ENCODE results near the gene TOGARAM2.

DNA sequence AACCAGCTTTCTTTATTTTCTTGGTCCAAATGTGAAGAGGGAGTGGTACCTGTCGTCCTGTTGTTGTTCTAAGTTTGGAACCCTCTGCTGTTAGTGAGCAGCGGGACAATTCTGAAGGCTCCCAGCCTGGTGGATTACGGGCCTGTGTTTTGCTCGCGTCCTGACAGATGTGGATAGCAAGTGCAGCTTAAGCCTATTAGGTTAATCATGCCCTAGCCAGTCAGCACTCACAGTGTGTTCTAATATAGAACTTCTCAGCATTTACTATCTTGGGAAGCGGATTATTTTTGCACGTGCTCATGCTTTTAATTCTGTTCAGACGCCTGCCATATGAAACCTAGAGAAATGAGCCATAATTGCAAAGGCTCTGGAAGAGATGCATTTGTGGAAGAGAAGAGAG, 93.3 kb downstream of the TOGARAM2 start, which contains the start of gene PCARE:
- TF ChIP-seq CREB1 (IDR thresholded peaks at IDR 0.05; ENCODE audit: low read depth) (no peak), EP300 (IDR thresholded peaks at IDR 0.05; ENCODE audit: borderline replicate concordance) (no peak), TAF1 (IDR thresholded peaks at IDR 0.05; ENCODE audit: low read depth) (no peak), RAD21 (IDR thresholded peaks at IDR 0.05; ENCODE audit: low read depth) (no peak), EGR1 (IDR thresholded peaks at IDR 0.05) (no peak), USF1 (IDR thresholded peaks at IDR 0.05) (no peak), FOXM1 (IDR thresholded peaks at IDR 0.05; ENCODE audit: borderline replicate concordance, low read depth) (no peak), NFIC (IDR thresholded peaks at IDR 0.05) (no peak), YY1 (IDR thresholded peaks at IDR 0.05; ENCODE audit: low read depth) (no peak), CEBPB (IDR thresholded peaks at IDR 0.05) (no peak), ZBTB7A (IDR thresholded peaks at IDR 0.05; ENCODE audit: low read depth) (no peak)
- TF ChIP-seq, protein P1, sequence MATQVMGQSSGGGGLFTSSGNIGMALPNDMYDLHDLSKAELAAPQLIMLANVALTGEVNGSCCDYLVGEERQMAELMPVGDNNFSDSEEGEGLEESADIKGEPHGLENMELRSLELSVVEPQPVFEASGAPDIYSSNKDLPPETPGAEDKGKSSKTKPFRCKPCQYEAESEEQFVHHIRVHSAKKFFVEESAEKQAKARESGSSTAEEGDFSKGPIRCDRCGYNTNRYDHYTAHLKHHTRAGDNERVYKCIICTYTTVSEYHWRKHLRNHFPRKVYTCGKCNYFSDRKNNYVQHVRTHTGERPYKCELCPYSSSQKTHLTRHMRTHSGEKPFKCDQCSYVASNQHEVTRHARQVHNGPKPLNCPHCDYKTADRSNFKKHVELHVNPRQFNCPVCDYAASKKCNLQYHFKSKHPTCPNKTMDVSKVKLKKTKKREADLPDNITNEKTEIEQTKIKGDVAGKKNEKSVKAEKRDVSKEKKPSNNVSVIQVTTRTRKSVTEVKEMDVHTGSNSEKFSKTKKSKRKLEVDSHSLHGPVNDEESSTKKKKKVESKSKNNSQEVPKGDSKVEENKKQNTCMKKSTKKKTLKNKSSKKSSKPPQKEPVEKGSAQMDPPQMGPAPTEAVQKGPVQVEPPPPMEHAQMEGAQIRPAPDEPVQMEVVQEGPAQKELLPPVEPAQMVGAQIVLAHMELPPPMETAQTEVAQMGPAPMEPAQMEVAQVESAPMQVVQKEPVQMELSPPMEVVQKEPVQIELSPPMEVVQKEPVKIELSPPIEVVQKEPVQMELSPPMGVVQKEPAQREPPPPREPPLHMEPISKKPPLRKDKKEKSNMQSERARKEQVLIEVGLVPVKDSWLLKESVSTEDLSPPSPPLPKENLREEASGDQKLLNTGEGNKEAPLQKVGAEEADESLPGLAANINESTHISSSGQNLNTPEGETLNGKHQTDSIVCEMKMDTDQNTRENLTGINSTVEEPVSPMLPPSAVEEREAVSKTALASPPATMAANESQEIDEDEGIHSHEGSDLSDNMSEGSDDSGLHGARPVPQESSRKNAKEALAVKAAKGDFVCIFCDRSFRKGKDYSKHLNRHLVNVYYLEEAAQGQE (IDR thresholded peaks at IDR 0.05; ENCODE audit: low read depth) = no peak
- TF ChIP-seq, protein P2, sequence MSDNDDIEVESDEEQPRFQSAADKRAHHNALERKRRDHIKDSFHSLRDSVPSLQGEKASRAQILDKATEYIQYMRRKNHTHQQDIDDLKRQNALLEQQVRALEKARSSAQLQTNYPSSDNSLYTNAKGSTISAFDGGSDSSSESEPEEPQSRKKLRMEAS (IDR thresholded peaks at IDR 0.05) = no peak
